ENCODE measurements around the gene RARB. TPM values are rescaled to one million over a fixed set of nuclear protein-coding genes. Genes with fewer than 3 reads are reported as not detected.

The RARB gene
- total and polyA plus RNA-seq, 3 donors from 2014 or later, result 0.63 to 1.5 (median 0.99) TPM

DNA sequence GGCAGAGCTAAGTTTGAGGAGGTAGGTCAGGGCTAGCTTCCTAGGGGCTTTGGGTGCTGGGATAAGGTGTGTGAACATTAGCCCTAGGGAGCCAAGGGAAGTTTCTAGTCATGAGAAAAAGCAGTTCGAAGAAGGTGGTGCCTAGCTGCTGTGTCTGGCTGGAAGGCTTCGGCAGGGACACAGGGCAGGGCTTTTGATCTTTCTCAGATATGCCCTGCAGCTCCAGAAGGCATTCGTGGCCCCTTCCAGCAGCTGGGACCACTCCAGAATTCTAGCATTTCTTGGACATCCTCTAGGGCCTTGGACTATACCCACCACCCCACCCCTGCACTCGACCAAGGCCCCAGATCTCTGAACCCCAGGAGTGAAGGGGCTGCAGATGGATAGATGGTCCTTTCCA lies 148.1 kb downstream of the RARB start:
- WGBS, 2 donors, result 85 to 96% methylated on average over 4 of the region's 4 CpGs
- DNase-seq, result no peak
- no peaks in the 10 kb centered on the region for H3K27me3 ChIP-seq
- H3K36me3 ChIP-seq (ENCODE audit: low read depth, missing control alignments), result no peaks in the 10 kb centered on the region
- H3K4me3 ChIP-seq, result no peak overlapping the region
- H3K4me1 ChIP-seq, result peaks cover 3% of the 10 kb centered on the region
- intact Hi-C loops (cut with DNase I; ENCODE audit: low total_unique reads), result no loop called here
- TF ChIP-seq, protein P1, sequence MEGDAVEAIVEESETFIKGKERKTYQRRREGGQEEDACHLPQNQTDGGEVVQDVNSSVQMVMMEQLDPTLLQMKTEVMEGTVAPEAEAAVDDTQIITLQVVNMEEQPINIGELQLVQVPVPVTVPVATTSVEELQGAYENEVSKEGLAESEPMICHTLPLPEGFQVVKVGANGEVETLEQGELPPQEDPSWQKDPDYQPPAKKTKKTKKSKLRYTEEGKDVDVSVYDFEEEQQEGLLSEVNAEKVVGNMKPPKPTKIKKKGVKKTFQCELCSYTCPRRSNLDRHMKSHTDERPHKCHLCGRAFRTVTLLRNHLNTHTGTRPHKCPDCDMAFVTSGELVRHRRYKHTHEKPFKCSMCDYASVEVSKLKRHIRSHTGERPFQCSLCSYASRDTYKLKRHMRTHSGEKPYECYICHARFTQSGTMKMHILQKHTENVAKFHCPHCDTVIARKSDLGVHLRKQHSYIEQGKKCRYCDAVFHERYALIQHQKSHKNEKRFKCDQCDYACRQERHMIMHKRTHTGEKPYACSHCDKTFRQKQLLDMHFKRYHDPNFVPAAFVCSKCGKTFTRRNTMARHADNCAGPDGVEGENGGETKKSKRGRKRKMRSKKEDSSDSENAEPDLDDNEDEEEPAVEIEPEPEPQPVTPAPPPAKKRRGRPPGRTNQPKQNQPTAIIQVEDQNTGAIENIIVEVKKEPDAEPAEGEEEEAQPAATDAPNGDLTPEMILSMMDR (IDR thresholded peaks at IDR 0.05), result no peak
- no peak for TF ChIP-seq POLR2A (IDR thresholded peaks at IDR 0.05)
- H3K9me3 ChIP-seq, result no peaks in the 10 kb centered on the region
- no peak overlapping the region for H3K27ac ChIP-seq

DNA sequence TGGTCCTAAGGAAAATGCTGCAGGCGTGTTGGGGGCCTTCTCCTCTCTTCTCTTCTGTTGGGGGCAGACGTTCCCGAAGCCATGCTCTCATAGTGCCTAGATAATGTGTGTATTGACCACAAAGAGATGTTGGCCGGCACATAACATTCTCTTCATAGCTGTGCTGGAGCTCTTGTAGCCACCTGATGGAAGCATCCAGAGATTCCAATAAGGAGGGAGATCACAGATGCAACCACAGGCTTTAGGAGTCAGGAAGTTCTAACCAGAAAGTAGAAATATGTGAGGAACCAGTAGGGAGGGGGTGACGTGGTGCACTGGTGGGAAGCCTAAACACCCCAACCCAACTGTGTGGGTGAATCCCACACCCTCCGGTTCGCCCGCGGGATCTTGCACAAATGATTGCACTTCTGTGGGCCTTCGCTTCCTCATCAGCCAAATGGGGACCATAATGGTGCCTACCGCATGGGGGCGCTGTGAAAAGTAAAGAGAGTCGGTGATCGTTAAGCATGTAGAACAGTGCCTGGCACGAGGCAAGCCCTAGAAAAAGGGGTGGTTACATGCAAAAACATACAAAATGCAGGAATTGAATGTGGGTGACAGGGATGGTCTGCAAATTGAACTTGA lies 148.9 kb downstream of the RARB start:
- intact Hi-C loops (cut with DNase I; ENCODE audit: low total_unique reads), result no loop called here
- WGBS, 2 donors, result 71 to 86% methylated on average over 15 of the region's 15 CpGs
- H3K36me3 ChIP-seq (ENCODE audit: low read depth, missing control alignments), result no peaks in the 10 kb centered on the region

DNA sequence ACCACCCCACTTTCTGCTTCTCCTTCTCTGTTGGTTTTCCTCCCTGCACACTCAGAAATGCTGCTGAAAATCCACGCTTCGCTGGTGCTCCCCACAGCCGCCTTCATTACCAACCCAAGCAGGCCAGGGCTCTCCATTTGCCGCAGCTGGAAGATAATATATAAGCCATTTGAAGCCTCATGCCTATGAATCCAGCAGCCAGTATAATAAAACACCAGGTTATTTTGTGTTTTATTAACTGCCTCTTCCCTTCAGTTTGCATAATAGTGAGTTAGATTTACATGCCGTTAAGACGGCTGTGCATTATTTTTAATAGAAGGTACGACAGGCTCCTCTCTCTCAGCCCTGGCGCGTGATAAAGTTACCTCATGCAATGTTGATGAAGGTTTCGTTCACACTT lies 150.0 kb downstream of the RARB start:
- Histone ChIP-seq H3K27ac (no peak overlapping the region), H3K36me3 (ENCODE audit: low read depth, missing control alignments) (no peaks in the 10 kb centered on the region), H3K27me3 (no peaks in the 10 kb centered on the region), H3K4me1 (peaks cover 3% of the 10 kb centered on the region), H3K4me3 (no peak overlapping the region), H3K9me3 (no peaks in the 10 kb centered on the region)
- no peak for DNase-seq
- 90 to 94% methylated on average over 9 to 10 of the region's 10 CpGs for WGBS, 2 donors
- TF ChIP-seq POLR2A (IDR thresholded peaks at IDR 0.05), result no peak
- TF ChIP-seq, protein P1 (IDR thresholded peaks at IDR 0.05), result no peak
- intact Hi-C loops (cut with DNase I; ENCODE audit: low total_unique reads), result no loop called here

More for the DNA sequence above, 148.9 kb downstream of the RARB start:
- no peaks in the 10 kb centered on the region for H3K27me3 ChIP-seq
- H3K4me3 ChIP-seq, result no peak overlapping the region
- no peaks in the 10 kb centered on the region for H3K9me3 ChIP-seq
- no peak overlapping the region for H3K27ac ChIP-seq
- DNase-seq, result peak; percentile 46
- TF ChIP-seq POLR2A (IDR thresholded peaks at IDR 0.05), result no peak
- TF ChIP-seq, protein P1 (IDR thresholded peaks at IDR 0.05), result peak in 1 of 3 experiments; percentile 39
- H3K4me1 ChIP-seq, result peaks cover 3% of the 10 kb centered on the region

DNA sequence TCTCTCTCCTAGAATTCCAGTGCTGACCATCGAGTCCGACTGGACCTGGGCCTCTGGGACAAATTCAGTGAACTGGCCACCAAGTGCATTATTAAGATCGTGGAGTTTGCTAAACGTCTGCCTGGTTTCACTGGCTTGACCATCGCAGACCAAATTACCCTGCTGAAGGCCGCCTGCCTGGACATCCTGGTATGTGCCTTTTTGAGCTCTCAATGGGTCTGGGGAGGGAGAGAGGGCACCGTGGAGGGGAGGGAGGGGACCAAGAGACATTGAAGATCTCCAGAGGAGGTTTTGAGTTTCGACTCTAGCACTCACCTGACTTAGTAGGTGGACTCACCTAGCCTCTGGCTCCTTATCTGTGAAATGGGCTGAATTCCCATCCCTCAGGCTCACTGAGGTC lies 152.5 kb downstream of the RARB start:
- Histone ChIP-seq H3K36me3 (ENCODE audit: low read depth, missing control alignments) (no peaks in the 10 kb centered on the region), H3K4me1 (no peaks in the 10 kb centered on the region), H3K9me3 (no peaks in the 10 kb centered on the region), H3K4me3 (no peak overlapping the region), H3K27me3 (no peaks in the 10 kb centered on the region), H3K27ac (no peak overlapping the region)
- no peak for TF ChIP-seq POLR2A (IDR thresholded peaks at IDR 0.05)
- WGBS, 2 donors, result 89 to 93% methylated on average over 7 to 8 of the region's 8 CpGs
- DNase-seq, result no peak
- intact Hi-C loops (cut with DNase I; ENCODE audit: low total_unique reads), result no loop called here

DNA sequence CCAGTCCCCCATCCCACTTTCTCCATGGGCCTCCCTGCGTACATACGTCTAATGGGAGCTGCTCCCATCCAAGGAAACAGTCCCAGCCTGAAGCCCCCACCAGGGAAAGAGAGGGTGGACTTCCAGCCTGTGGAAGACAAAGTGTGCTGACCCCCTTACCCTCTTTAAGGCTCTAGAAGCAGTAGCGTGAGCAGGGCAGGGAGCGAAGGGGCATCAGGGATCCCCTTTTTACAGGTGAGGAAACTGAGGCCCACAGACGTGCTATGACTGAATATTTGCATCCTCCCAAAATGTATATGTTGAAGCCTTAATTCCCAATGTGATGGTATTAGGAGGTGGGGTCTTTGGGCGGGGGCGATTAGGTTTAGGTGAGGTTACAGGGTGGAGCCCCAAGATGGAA lies 153.3 kb downstream of the RARB start:
- Histone ChIP-seq H3K9me3 (no peaks in the 10 kb centered on the region), H3K4me3 (no peak overlapping the region), H3K36me3 (ENCODE audit: low read depth, missing control alignments) (no peaks in the 10 kb centered on the region), H3K27ac (no peak overlapping the region), H3K4me1 (no peaks in the 10 kb centered on the region), H3K27me3 (no peaks in the 10 kb centered on the region)
- intact Hi-C loops (cut with DNase I; ENCODE audit: low total_unique reads), result no loop called here
- DNase-seq, result no peak
- 90 to 94% methylated on average over 7 of the region's 7 CpGs for WGBS, 2 donors
- TF ChIP-seq POLR2A (IDR thresholded peaks at IDR 0.05), result no peak
- TF ChIP-seq, protein P1 (IDR thresholded peaks at IDR 0.05), result no peak
